NCI-H526 treated with DMSO at 0.1 percent for 48 hours (cell line): Measurements from ENCODE around the gene PLEKHA4.
"Not testable (repeated sequence)": the region's sequence is repeated elsewhere in the genome, so short reads cannot be mapped to it uniquely, and the experiment has no call there.

Experiments
- DNase-seq: peaks from one replicate; lab custom pipeline; 2025; lab: John Stamatoyannopoulos, UW

Gene PLEKHA4, protein sequence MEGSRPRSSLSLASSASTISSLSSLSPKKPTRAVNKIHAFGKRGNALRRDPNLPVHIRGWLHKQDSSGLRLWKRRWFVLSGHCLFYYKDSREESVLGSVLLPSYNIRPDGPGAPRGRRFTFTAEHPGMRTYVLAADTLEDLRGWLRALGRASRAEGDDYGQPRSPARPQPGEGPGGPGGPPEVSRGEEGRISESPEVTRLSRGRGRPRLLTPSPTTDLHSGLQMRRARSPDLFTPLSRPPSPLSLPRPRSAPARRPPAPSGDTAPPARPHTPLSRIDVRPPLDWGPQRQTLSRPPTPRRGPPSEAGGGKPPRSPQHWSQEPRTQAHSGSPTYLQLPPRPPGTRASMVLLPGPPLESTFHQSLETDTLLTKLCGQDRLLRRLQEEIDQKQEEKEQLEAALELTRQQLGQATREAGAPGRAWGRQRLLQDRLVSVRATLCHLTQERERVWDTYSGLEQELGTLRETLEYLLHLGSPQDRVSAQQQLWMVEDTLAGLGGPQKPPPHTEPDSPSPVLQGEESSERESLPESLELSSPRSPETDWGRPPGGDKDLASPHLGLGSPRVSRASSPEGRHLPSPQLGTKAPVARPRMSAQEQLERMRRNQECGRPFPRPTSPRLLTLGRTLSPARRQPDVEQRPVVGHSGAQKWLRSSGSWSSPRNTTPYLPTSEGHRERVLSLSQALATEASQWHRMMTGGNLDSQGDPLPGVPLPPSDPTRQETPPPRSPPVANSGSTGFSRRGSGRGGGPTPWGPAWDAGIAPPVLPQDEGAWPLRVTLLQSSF

DNA sequence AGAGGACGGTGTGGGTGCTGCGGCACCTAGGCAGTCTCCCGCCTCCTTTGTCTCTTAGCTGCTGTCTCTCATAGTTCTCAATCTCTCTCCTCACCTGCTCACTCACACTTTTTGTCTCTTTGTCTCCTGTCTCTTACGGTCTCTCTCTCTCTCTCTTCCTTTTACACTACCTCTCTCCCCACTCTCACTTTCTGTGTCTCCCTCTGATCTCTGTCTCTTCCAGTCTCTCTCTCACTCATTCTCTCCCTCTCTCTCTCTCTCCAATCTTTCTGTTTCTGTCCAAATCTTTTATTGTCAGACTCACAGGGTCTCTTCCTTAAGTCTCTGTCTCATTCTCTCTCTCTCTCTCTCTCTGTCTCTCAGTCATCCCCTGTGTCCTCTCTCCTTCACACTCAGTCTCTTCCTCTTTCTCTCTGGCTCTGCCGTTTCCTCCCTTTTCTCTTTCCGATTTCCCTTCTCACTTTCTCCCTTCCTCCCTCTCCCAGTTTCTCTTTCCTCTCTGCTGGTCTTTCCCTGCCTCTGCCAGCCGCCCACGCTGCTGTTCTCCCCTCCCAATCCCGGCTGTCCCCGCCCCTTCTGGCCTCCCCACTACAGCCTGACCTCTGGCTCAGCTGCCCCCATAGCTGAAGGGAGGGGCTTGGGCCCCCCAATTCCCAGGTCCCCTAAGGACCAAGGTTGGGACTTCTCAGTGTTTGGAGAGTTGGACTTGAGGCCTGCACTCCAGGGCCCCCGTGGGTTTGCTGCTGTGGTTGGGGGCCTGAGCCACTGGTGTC lies at the start of gene PLEKHA4:
TSS of gene PLEKHA4 (minus strand) at position 504 of the 773 bp plus-strand sequence. CDS start 997 bp downstream, outside the sequence.
- DNase-seq, result no peak

DNA sequence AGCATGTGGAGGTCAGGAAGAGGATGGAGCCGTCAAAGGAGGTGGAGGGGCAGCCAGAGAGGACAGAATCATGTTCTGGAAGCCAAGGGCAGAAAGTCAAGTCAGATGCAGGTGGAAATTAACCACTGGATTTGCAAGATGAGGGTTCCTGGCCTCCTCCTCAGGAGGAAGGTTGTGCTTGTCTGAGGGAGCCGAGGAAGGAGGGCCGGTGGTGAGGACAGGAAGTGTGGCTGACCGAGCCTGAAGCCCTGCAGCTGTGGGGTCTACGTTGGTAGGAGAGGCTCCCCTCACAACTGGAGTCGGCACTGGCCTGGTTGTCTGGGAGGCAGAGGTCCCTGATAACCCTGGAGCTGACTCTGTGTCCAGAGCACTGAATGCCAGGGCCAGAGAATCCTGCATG lies 49.7 kb upstream of the PLEKHA4 start:
- DNase-seq, result no peak

DNA sequence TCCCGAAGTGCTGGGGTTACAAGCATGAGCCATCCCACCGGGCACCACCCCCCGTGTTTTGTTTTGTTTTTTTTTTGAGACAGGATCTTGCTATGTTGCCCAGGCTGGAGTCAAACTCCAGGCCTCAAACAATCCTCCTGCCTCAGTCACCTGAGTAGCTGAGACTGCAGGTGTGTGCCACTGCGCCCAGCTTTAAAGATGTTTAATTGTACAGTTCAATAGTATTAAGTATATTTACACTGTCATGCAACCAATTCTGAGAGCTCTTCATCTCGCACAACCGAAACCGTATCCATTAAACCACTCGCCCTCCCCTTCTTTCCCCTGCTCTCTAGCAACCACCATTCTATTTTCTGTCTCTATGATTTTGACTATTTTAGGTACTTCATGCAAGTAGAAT lies 47.3 kb upstream of the PLEKHA4 start:
- DNase-seq, result no peak

DNA sequence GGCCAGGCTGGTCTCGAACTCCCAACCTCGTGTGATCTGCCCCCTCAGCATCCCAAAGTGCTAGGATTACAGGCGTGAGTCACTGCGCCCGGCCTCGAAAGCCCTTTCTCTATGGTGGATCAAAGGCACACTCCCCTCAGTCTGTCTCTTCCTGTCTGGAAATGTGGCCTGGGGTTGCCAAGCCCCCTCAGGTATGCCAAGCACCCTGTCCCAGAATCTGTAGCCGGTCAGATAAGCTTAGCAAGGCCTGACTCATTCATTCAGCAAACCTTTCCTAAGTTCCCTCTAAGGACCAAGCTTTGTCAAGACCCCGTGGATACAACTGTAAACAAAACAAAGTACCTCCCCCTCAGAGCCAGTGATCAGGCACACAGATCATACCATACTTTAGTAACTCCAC lies 45.8 kb upstream of the PLEKHA4 start:
- DNase-seq, result no peak

DNA sequence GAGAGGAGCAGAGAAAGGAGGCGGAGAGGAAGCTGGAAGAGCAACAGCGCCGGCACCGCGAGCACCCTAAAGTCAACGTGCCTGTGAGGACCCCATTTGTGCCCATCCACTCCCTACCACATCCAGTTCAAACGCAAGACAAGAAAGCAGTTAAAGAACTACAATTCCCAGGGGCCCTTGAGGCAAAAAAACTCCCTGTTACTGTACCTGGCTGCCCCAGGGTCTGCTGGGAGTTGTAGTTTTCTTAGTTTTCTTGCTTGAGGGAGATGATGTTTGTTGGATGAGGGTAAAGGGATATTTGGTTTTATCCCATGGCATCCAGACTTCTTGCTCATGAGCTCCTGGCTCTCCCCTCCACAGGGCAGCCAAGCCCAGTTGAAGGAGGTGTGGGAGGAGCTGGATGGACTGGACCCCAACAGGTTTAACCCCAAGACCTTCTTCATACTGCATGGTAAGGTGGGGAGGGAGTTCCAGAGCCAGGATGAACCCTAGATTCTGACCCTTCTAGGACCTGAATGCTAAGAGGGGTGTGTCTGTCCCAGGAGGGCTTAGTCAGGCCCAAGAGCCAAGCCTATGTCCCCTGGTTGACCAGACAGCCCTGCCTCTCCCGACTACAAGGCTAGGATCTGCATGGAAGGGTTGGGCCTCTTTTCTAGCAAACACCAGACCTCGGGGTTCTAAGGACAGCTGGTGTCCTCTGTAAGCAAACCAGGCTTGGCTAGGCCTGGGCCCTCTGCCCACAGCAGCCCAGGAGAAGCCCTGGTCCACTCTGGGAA lies 44.9 kb upstream of the PLEKHA4 start:
- no peak for DNase-seq

DNA sequence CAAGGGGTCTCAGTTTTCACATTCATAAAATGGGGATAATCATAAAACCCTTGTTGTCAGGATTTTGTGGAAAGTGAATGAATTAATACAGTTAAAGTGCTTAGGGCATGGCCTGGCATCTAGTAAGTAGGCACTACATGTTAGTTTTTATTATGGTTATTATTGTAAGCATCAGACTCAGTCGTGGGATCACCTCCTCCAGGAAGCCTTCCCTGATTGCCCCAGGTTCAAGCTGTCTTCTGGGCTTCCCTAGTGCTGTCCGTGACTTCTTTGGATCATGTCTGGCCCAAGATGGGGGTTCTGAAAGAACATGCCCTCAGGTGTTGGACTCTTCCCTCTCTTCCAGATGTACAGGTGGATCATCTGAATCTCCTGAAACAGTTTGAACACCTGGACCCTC lies 42.4 kb upstream of the PLEKHA4 start:
- no peak for DNase-seq

DNA sequence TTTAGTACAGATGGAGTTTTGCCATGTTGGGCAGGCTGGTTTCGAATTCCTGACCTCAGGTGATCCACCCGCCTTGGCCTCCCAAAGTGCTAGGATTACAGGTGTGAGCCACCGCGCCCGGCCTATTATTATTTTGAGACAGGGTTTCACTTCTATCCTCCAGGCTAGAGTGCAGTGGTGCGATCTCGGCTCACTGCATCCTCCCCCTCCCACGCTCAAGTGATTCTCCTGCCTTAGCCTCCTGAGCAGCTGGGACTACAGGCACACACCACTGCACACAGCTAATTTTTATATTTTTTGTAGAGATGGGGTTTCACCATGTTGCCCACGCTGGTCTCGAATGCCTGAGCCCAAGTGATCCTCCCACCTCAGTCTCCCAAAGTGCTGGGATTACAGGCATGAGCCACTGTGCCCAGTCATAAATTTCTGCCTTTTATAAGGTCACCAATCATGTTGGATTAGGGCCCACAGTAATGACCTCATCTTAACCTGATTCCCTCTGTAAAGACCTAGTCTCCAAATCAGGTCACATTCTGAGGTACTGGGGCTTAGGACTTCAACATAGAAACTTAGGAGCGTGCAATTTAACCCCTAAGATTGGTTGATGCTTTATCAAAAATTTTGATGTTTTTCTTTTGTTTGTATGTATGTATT lies 41.1 kb upstream of the PLEKHA4 start:
- DNase-seq, result not testable (repeated sequence)

DNA sequence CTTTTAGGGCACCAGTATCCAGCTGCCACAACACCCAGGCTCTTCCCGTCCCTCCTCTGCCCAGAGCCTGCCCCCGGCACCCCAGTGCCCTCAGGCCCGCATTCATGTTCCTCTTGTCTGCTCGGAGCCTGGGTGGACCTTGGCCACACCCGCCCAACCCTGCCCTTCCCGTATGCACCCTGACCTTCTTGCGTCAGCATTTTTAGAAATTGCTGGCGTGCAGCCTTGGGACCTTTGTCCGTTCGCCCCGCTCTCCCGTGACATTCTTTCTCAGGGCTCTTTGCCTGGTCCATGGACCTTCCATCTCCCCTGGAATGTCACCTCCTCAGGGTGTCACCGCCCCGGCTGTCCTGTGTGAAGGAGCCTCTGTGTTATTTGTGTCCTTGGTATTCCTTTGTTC lies 39.3 kb upstream of the PLEKHA4 start:
- no peak for DNase-seq

DNA sequence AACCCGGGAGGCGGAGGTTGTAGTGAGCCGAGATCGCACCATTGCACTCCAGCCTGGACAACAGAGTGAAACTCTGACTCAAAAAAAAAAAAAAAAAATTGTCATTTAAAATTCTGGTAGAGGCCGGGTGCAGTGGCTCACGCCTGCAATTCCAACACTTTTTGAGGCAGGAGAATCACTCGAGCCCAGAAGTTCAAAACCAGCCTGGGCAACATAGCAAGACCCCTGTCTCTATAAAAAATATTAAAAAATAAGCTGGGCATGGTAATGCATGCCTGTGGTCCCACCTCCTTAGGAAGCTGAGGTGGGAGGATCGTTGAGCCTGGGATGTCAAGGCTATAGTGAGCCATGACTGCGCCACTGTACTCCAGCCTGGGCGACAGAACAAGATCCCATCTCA lies 37.9 kb upstream of the PLEKHA4 start:
- no peak for DNase-seq

DNA sequence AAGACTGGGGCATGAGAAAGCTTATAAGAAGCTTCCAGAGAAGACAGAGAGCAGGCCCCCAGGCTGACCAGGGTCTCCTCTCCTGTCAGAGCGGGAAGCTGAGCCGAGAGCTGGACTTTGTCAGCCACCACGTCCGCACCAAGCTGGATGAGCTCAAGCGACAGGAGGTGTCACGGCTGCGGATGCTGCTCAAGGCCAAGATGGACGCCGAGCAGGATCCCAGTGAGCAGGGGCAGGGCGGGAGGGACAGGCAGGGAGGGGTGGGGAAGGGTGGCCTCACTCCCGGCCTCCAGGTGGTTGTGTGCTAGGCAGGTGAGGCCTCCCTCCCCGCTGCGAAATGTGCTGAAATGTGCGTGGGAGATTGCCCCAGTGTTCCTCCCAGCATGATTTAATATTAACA lies 37.2 kb upstream of the PLEKHA4 start:
- DNase-seq, result no peak

DNA sequence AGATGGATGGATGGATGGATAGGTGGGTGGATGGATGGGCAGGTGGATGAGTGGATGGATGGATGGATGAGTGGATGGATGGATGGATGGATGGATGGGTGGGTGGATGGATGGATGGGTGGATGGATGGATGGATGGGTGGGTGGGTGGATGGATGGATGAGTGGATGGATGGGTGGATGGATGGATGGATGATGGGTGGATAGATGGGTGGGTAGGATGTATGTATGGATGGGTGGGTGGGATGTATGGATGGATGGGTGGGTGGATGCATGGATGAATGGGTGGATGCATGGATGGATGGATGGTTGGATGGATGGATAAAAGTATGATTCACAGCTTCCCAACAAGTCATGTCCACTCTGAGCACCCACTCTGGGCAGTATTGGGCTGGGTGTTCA lies 35.4 kb upstream of the PLEKHA4 start:
- not testable (repeated sequence) for DNase-seq

DNA sequence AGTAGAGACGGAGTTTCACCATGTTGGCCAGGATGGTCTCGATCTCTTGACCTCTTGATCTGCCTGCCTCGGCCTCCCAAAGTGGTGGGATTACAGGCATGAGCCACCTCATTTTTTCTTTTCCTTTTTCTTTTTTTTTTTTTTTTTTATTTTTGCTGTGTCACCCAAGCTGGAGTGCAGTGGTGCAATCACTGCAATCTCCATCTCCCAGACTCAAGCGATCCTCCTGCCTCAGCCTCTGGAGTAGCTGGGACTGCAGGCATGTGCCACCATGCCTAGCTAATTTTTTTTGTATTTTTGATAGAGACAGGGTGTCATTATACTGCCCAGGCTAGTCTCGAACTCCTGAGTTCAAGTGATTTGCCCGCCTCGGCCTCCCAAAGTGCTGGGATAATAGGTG lies 33.9 kb upstream of the PLEKHA4 start:
- not testable (repeated sequence) for DNase-seq

DNA sequence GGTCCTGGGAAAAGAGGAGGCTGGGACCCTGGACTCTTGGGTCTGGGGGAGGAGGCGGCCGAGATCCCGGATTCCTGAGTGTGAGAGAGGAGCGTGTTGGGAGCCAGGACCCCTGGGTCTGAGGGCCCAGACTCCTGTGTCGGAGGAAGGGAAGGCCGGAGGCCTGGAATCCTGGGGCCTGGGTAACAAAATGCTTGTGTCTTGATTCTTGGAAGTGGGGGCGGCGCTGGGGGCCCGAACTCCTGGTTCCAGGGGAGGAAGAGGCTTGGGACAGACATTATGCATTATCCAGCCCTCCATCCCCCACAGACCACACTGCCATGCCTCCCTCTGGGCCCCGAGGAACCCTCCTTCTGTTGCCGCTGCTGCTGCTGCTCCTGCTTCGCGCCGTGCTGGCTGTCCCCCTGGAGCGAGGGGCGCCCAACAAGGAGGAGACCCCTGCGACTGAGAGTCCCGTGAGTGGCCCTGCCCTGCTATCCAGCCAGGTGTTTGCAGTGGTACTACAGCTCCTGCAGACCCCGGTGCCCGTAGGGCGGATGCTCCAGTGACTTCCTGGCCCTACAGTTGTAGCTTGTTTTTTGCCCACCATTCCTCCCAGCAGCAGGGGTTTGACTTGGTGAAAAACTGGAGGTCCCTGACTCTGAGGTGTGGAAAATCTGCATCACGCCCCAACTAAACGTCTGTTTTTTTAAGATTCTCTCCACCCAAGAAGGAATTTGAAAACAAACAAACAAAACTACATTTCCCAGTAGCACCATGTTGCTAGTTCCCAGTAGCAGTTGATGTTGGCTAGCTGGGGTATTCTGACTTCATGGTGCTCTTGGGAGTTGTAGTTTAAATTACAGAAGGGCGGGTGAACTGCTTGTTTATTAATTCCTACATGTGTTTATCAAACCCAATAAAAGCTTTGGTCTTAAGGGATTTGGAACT lies 32.3 kb upstream of the PLEKHA4 start:
- no peak for DNase-seq

DNA sequence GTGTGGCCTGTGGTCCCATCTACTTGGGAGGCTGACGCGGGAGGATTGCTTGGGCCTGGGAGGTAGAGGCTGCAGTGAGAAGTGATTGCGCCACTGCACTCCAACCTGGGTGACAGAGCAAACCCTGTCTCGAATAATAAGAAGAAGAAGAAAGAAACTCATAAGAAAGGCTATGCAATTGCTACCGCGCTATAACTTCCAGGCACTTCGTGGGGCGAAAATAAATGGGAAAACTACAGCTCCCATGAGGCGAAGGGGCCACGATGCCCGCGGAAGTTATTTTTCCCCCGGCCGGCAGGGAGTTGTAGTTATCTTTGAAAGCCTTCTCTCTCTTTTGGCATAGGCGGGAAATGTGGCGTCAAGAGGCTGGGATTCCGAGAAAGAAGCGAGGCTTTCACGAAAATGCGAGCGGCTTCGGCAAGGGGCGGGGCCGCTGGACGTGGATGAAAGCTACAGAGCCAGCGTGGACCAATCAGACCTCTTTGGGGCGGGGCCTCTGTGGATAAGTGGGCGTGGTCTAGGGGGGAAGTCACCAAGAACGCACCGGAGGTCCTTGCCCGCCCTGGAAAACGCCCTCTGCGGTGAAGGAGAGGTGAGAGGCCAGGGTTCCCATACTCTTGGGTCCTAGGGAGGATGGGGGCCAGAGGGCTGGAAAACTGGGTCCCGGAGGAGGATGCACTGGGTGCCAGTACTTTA lies 31.5 kb upstream of the PLEKHA4 start, which contains the start of gene NUCB1:
TSS of gene NUCB1 (plus strand) at position 532 of the 696 bp plus-strand sequence. CDS start 485 bp downstream, outside the sequence.
- peak; percentile 93 for DNase-seq

DNA sequence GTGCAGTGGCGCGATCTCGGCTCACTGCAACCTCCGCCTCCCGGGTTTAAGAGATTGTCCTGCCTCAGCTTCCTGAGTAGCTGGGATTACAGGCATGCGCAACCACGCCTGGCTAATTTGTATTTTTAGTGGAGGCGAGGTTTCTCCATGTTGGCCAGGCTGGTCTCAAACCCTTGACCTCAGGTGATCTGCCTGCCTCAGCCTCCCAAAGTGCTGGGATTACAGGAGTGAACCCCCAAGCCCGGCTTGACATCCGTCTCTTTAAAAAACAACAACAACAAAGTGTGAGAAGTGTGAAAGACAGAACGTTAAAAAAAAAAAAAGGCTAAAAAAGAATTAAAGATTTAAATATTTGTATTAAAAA lies 31.0 kb upstream of the PLEKHA4 start:
- DNase-seq, result not testable (repeated sequence)

DNA sequence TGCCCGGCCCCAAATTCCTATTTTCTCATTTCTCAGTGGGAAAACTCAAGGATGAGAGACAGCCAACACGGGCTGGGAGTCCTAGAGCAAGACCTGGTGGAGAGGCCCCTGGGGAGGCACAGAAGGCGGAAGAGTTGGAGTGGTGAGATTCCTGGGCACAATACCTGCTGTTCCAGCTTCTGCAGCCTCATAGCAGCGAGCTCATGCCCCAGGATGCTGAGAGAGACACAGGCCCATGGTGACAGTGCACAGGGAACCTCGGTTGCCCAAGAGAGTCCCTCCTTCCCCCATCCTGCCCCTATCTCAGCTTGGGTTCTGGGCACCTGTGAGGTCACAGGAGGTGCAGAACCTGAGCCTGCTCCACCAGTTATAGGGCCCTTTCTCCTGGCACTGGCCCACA lies 28.8 kb upstream of the PLEKHA4 start:
- DNase-seq, result no peak

DNA sequence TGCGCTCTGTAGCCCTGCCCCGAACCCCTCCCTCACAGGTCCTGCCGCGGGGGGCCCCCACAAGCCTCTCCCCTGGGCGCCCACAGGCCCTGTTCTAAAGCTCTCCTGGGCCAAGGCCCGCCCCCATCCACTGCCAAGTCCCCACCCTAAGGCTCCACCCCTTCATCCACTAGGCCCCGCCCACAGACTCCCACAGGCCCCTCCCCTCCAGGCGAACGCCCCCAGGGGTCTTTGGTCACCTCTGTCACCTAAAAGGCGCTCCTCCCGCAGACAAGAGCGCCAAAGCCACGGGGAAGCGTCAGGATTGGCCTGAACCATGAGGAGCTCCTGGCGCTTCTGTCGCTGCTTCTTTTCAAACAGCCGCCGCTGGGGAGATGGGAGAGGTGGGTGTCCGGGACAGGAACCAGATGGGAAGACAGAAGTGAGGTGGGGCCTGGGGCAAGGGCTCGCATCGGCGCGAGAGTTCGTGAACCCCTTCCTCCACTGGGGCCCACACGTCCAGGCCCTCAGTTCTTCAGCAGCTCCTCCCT lies 27.8 kb upstream of the PLEKHA4 start:
- DNase-seq, result no peak

DNA sequence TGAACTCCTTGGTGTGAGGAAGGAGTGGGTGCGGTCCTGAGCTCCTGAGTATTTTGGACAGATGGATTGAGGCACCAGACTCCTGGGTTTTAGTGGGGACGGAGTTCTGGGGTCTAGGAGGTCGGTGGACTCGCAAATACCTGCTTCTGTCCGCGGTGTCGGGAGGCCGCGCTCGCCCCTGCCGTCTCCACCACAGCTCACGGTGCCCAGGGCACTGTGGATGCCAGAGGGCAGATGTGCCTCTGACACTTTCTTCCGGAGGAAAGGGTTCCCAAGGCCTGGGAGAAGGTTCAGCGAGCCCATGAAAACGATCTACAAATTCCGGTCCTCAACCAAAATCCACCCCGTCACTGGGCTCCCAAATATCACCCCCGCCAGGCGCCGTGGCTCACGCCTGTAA lies 26.8 kb upstream of the PLEKHA4 start:
- DNase-seq, result no peak

DNA sequence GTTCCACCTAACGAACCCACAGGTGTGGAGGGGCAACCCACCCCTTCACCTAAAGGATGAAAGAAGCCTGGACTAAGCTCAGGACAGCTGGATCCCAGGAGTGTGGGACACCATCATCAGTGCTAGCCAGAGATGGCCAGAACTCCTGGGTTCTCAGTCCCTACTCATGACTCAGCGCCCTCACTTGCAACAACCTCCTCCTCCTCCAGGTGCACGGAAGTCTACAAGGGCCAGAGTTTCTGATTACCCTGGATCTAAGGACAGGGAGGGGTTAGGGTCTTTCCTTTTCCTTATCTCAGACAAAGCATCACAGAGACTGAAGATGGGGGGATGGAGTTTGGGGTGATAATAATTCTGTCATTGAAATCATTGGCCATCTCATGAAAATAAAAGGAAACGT lies 22.1 kb upstream of the PLEKHA4 start:
- no peak for DNase-seq
